Suprapubic skin (tissue), 4 donors: ENCODE results near the gene NRXN3. TPM values are rescaled to one million over a fixed set of nuclear protein-coding genes. Genes with fewer than 3 reads are reported as not detected.
A peak's percentile ranks its signal among the peaks of the same experiment; 100 is the strongest.

ENCODE experiments used
- DNase-seq, 2 donors: peaks; one replicate each; pipeline ENCODE4 v3.0.0-alpha.2; 2019; ENCODE audit warnings: low spot score in 2 of 2
- H3K27ac ChIP-seq: fragments of 200-600 bp; sonication (generic); one replicate; pipeline ENCODE4 v1.5.1; 2019
- H3K27me3 ChIP-seq: fragments of 200-600 bp; sonication (generic); one replicate; pipeline ENCODE4 v1.5.1; 2019
- H3K36me3 ChIP-seq: fragments of 200-600 bp; sonication (generic); one replicate; pipeline ENCODE4 v1.5.1; 2019
- H3K4me1 ChIP-seq: fragments of 200-600 bp; sonication (generic); one replicate; pipeline ENCODE4 v1.5.1; 2019
- H3K4me3 ChIP-seq: fragments of 200-600 bp; sonication (generic); one replicate; pipeline ENCODE4 v1.5.1; 2019; ENCODE audit warnings: mild to moderate bottlenecking
- H3K9me3 ChIP-seq: fragments of 200-600 bp; sonication (generic); one replicate; pipeline ENCODE4 v1.5.1; 2019
- EP300 ChIP-seq: sonication (generic); formaldehyde crosslinking; IDR thresholded peaks from one replicate; pipeline ENCODE4 v1.6.1; 2017; ENCODE audit warnings: antibody characterized with exemption
- POLR2A ChIP-seq, 2 donors: fragments of 450-650 bp; IDR thresholded peaks; one replicate each; pipeline ENCODE4 v1.6.1; 2017; ENCODE audit warnings: antibody characterized with exemption in 2 of 2, mild to moderate bottlenecking in 2 of 2, moderate library complexity in 2 of 2
- POLR2AphosphoS5 ChIP-seq, 3 donors: sonication (generic); formaldehyde crosslinking; IDR thresholded peaks; one replicate each; pipeline ENCODE4 v1.6.1; 2017; ENCODE audit warnings: antibody characterized with exemption in 3 of 3
- WGBS: methylation state at CpG from one replicate; pipeline ENCODE4 v1.1.5; 2018; 5-methylcytosine and 5-hydroxymethylcytosine counted together
- total RNA-seq, 4 donors: library from RNA; depleted of rRNA; stranded (reverse); fragments of >200 nt; gene quantifications; one replicate each; pipeline ENCODE4 v1.1.0, GENCODE V29; 2016
- TF ChIP-seq, protein P1 (sequence below), 2 donors: fragments of 200-600 bp in 1 of 2; fragments of 450-650 bp in 1 of 2; sonication (generic) in 1 of 2; IDR thresholded peaks; one replicate each; pipeline ENCODE4 v1.5.1; 2016 to 2019; ENCODE audit warnings: antibody characterized with exemption in 2 of 2, mild to moderate bottlenecking in 1 of 2, moderate library complexity in 1 of 2

The NRXN3 gene
- total RNA-seq, 4 donors from 2014 or later, result 0.79 to 4.3 (median 3.3) TPM

DNA sequence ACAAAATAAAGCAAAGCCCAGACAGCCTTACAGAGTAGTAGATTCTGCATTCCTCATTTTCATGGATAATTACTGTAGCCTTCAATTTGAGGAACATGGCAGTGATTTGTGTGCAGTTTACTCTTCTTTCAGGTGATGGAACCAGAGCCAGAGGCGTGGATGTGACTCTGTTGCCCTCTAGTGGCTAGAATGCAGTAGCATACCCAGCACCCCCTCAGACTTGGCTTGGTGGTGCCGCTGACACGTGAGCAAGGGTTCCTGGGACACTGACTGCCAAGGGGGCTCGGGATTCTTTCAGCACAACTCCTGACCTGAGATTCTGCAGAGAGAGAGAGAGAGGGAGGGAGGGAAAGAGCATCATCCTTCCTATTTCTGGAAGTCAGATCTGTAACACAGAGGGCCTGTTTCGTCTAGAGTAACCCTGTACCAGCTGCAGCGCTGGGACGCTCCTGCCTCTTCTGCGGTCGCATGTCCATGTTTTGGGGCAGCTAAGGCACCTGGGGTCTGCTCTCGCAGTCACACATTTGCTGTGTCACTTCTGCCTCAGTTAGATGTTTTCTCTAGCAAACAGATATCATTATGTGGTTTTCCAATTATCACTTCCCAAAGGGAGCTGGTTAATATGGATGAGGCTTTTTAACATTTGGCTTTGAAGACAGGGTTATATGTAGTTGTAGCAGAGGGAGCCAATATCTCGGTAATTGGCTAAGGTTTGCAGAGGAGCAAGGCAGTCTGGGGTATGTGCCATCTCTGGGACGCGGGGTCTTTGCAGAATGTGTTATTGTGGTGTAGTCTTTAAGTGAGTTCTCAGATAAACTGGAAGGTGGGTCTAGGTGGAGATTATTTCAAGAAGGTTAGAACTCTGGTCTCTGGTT, 428.1 kb downstream of the NRXN3 start:
- H3K9me3 ChIP-seq, result no peaks in the 10 kb centered on the region
- no peak for DNase-seq
- H3K27me3 ChIP-seq, result peaks cover 3% of the 10 kb centered on the region
- WGBS, result 50% methylated on average over 13 of the region's 13 CpGs
- H3K4me1 ChIP-seq, result no peaks in the 10 kb centered on the region
- TF ChIP-seq EP300, result no peak
- TF ChIP-seq, protein P1, sequence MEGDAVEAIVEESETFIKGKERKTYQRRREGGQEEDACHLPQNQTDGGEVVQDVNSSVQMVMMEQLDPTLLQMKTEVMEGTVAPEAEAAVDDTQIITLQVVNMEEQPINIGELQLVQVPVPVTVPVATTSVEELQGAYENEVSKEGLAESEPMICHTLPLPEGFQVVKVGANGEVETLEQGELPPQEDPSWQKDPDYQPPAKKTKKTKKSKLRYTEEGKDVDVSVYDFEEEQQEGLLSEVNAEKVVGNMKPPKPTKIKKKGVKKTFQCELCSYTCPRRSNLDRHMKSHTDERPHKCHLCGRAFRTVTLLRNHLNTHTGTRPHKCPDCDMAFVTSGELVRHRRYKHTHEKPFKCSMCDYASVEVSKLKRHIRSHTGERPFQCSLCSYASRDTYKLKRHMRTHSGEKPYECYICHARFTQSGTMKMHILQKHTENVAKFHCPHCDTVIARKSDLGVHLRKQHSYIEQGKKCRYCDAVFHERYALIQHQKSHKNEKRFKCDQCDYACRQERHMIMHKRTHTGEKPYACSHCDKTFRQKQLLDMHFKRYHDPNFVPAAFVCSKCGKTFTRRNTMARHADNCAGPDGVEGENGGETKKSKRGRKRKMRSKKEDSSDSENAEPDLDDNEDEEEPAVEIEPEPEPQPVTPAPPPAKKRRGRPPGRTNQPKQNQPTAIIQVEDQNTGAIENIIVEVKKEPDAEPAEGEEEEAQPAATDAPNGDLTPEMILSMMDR (IDR thresholded peaks at IDR 0.05), result peak; percentile 46 to 78
- H3K4me3 ChIP-seq, result no peak overlapping the region
- H3K36me3 ChIP-seq, result no peaks in the 10 kb centered on the region
- H3K27ac ChIP-seq, result no peak overlapping the region

DNA sequence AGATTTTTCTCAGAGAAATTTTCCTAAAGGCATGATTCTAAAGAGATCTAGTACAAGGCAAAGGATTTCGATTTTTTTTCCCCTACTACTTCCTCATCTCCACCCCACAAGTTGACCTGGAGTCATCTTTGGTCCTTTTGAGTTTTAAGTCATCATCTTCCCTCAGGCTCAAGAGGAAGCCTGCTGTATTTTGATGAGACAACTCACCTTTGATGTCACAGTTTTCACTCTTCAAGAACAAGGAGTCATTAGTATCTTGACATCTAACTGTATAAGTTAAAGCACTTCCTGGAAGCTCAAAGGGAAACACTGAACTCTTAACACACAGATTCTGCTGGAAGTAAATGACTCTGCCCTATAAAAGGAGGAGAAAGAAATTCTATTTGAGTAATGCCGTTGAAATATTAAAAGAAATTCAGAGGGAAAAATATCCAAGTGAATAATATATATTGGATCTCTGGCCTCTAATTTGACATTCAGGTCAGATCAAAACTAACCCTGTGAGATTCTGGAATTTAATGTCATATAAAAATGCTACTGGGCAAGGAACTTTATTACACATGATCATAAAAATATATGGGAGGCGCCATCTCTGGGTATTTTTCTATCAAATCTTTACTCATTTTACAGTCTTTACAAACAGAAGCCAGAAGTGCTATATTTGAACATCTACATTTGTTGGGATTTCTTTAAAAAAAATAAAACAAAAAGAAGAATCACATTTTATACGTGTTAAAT, 435.0 kb downstream of the NRXN3 start:
- no peaks in the 10 kb centered on the region for H3K36me3 ChIP-seq
- no peaks in the 10 kb centered on the region for H3K9me3 ChIP-seq
- H3K4me3 ChIP-seq, result no peak overlapping the region
- H3K4me1 ChIP-seq, result no peaks in the 10 kb centered on the region
- WGBS, result 55% methylated on average over 4 of the region's 4 CpGs
- TF ChIP-seq EP300 (no peak), POLR2A (IDR thresholded peaks at IDR 0.05) (no peak), POLR2AphosphoS5 (IDR thresholded peaks at IDR 0.05) (no peak)
- TF ChIP-seq, protein P1 (IDR thresholded peaks at IDR 0.05), result no peak
- H3K27me3 ChIP-seq, result no peaks in the 10 kb centered on the region
- DNase-seq, result no peak
- no peak overlapping the region for H3K27ac ChIP-seq

DNA sequence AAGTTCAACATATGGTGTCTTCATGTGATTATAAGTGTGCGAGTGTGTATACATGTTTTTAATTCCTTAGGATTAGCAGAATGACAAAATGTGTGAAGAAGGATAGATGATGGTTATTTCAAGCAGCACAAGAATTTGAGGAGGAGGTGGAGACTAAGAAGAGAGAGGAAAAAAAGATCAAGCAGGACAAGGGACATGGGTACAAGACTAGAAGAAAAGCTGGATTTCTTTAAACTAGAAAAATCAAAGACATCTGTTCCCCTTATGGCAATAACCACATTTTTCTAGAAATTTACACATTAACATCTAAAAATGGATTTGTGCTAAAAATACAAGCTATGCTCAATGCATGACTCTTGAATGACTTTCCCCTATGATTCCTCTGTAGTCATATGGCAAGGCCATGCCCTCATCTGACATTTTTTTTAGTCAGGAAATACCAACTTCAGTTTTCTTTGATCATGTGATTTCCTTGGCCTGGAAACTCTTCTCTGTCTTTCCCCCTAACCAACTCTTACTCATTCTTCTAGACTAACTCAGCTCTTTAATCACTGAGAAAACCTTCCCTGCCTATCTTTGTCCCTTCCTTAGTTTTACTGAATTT, 435.8 kb downstream of the NRXN3 start:
- Histone ChIP-seq H3K27ac (no peak overlapping the region), H3K27me3 (no peaks in the 10 kb centered on the region), H3K36me3 (no peaks in the 10 kb centered on the region), H3K9me3 (no peaks in the 10 kb centered on the region), H3K4me1 (no peaks in the 10 kb centered on the region), H3K4me3 (no peak overlapping the region)
- WGBS, result 67% methylated on average over 1 of the region's 1 CpG
- DNase-seq, result no peak
- TF ChIP-seq EP300, result no peak
- no peak for TF ChIP-seq POLR2AphosphoS5 (IDR thresholded peaks at IDR 0.05)
- TF ChIP-seq, protein P1 (IDR thresholded peaks at IDR 0.05), result no peak
- no peak for TF ChIP-seq POLR2A (IDR thresholded peaks at IDR 0.05)

DNA sequence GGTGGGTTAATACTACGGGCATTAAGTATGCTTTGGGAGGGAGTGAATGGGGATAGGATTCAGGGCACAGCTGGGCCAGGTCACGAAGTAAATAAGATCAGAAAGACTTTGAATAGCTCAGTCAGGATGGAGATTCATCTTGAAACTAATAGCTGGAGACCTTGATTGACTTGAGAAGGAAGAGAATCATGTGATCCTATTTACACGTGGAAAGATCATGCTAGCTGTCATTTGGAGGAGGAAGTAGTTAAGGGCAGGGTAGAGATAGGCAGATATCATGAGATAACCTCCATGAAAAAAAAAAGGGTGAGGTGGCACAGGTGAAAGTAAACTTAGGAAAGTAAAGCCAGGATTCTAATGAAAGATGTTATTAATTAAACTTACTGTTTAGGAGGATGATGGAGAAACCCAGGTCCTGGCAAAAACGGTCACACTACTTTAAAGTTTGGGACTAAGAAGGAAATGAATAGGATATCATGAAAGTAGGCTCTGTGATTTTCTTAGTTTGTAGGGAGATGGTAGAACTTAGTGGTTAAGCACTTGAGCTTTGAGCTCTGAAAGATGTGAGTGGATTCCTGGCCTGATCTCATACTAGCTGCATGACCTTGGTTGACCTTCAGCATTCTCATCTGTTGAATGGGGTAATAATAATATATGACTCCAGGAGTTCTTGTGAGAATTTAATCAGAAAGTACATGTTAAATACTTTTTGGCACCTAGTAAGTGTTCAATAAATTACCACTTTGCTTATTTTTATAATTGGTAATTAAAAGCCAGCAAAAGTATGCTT, 439.0 kb downstream of the NRXN3 start:
- H3K4me1 ChIP-seq, result no peaks in the 10 kb centered on the region
- no peak overlapping the region for H3K27ac ChIP-seq
- H3K4me3 ChIP-seq, result no peak overlapping the region
- no peaks in the 10 kb centered on the region for H3K36me3 ChIP-seq
- TF ChIP-seq POLR2A (IDR thresholded peaks at IDR 0.05) (no peak), EP300 (no peak), POLR2AphosphoS5 (IDR thresholded peaks at IDR 0.05) (no peak)
- TF ChIP-seq, protein P1 (IDR thresholded peaks at IDR 0.05), result no peak
- H3K27me3 ChIP-seq, result no peaks in the 10 kb centered on the region
- 64% methylated on average over 4 of the region's 4 CpGs for WGBS
- no peaks in the 10 kb centered on the region for H3K9me3 ChIP-seq
- no peak for DNase-seq
